Stimulated activated CD8-positive, alpha-beta memory T cell treated with anti-CD3 and anti-CD28 coated beads, Interleukin-15, amount 100 ng/mL, for 48 hours (primary cell): ENCODE results near the gene HS6ST2.

Experiments used
- DNase-seq, 2 donors: peaks; one replicate each; pipeline ENCODE4 v3.0.0-alpha.2; 2020; ENCODE audit warnings: low read depth in 2 of 2

HS6ST2 gene

DNA sequence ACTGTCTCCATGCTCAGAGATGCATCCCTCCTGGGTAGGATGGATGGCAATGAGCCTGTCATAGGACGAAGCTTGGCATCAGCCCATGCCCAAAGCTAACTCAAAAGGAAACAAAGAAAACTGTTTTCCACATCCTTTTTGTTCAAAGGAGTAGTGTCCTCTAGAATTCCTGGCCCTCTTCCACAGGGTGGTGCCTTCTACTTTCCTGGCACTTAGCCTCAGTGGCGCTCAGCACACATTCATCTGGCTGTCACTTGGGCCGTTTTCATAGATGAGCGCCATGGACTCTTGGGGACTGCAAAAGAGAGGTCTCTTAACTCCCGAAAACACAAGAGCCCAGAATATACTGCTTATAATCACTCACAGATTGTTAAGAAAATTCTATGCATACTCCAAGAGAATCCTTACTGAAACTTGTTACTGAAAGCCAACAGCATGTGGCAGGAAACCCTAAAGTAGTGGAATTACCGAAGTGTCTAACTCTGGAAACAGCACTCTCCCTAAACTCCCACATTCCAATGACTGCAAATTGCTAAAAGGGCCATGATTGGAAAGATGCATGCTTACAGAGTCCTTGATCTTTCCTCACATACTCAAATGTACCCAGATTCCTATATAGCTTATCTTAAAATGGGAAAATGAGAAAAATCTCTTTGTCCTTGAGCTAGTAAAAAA lies 110.0 kb downstream of the HS6ST2 start:
- no peak for DNase-seq

- no peak for DNase-seq
Measured at GRCh38 chrX:132843363-132843762, 115.1 kb downstream of the HS6ST2 start.

DNA sequence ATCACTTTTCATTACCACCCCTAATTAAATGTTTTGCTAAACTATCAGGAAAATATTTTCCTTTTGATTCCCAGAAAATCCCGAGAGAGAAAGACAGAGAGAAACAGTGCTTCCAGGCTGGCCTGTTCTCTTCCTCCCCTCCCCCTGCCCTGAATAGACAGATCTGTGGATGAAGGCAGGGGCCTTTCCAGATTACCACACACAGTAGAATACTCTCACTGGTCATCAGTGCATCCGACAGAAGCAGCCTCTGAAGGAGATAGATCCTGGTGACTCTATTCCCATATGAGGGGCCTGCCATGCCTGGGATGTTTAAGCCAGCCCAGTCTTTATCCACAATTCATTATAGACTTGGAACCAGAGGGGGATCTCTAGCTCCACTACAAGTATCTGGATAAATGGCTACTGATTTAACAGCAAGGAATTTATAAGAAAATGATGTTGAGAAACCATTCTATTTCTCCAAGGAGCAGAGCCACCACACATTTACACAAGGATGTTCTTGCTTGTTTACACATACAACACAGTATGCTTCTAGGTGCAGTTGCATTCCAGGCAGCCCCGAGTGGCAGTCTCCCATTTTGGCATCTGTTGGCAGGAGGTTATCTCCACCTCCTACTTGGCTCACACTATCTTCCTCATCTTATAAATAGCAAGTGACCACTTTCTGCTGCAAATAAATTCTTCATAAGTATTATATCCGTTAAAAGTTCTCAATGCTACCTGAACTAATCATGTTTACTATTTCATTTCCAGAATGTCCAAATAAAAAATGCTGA lies 115.8 kb downstream of the HS6ST2 start:
- DNase-seq, result no peak

GRCh38 chrX:132837967-132838366 lies 120.5 kb downstream of the HS6ST2 start:
- DNase-seq, result no peak

- DNase-seq, result no peak
Measured at GRCh38 chrX:132837126-132837525, 121.3 kb downstream of the HS6ST2 start.

DNA sequence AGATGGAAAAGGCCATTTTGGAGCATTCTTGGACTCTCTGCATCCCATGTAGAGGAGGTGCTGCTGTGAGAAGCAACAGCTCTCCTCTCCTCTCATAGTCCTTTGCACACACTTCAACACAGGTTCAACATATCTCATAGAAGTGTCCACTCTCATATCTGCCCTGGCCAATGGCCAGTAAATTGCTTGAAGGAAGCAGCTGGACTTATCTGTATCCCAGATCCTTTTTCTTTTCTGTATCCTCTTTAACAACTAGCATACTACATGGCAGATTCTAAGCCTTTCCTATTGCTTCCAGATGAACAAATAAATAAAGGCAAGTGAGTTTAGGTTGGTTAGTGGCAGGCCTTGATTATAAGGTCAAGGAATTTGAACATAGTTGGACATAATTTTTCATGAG lies 122.0 kb downstream of the HS6ST2 start:
- DNase-seq, result no peak

- DNase-seq, result no peak
Measured at GRCh38 chrX:132834741-132835140, 123.7 kb downstream of the HS6ST2 start.

GRCh38 chrX:132834109-132834508 lies 124.3 kb downstream of the HS6ST2 start:
- no peak for DNase-seq

- DNase-seq, result no peak
Measured at GRCh38 chrX:132833373-132833772, 125.1 kb downstream of the HS6ST2 start.

DNA sequence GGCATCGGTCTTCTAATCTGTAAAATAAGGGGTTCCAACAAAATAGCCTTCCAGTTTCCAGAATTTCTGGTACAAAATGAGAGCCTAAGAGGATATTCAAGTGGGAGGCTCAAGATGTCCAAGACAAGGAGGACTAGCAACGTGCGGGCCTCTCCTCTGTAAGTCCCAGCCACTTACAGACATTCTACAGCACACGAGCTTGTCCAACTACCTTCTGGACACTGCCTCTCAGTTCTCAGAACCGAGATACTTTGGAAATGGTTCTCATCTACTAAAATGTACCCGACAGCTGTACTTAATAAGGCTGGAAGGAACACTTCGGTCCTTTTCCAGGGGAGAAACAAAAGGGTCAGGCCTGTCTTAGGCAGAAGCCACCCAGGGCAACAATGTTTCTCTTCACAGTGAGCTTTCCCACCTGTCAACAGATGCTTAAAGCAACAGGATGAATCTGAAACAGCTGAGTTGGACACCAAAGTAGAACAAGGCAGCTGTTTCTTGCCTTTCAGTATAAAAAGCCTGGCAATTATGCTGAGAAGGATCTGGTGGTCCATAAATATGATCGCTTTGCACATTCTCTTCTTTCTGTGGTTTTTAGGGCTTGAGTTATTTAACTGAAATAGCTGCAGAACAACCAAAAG lies 127.0 kb downstream of the HS6ST2 start:
- no peak for DNase-seq

GRCh38 chrX:132822634-132823012 lies 135.8 kb downstream of the HS6ST2 start:
- no peak for DNase-seq

DNA sequence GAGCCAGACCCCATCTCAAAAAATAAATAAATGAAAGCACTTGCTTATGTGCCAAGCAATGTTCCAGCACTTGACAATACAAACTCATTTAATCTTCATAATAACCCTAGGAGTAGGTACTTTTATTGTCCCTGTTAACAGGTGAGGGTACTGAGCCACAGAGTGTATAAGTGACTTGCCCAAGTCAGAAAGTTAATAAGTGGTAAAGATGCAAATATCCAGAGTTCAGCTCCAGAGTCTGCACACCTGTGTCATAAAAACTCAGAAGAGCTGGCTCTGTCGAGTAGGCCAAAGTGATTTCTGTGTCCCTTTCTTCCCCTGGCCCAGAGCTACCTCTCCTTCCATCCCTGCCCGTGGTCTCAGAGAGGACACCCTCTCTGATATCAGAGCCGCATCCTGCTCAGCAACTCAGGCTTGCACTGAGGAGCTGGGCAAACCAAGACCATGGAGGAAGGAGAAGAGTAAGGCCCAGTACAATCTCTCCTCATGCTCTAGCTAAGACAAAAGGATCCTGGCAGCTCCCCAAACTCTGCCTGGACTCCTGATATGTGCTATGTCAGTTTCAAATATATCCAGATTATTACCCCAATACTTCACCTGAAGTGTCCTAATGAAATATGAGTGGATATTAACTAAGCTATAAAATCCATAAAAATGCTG lies 136.3 kb downstream of the HS6ST2 start:
- no peak for DNase-seq

GRCh38 chrX:132820675-132821074 lies 137.8 kb downstream of the HS6ST2 start:
- no peak for DNase-seq

DNA sequence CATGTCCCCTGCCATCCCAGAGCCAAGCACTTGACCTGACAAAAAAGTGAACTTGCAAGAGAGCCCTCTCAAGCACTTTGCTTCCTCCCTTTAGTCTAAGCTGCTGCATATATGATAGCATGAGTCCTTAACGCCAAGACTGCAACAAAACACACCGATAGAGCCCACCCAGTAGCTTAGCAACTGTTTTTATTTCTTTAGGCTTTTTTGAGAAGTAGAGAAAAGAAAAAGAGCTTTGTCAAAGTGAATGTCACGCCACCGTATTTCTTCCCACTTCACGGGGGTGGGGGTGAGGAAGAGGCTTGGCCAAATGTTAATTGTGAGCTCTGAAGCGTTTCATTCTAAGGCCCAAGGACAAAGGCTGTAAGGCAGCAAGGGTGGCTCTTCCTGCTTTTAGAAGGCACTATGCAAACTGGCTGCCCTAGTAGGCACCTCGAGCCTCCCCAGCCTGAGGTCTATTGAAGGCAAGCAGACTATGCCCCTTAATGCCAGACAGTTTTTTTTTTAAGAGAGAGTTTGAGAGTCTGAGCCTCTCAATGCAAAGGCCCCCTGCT lies 138.6 kb downstream of the HS6ST2 start:
- DNase-seq, result no peak

- DNase-seq, result no peak
Measured at GRCh38 chrX:132818638-132819037, 139.8 kb downstream of the HS6ST2 start.

DNA sequence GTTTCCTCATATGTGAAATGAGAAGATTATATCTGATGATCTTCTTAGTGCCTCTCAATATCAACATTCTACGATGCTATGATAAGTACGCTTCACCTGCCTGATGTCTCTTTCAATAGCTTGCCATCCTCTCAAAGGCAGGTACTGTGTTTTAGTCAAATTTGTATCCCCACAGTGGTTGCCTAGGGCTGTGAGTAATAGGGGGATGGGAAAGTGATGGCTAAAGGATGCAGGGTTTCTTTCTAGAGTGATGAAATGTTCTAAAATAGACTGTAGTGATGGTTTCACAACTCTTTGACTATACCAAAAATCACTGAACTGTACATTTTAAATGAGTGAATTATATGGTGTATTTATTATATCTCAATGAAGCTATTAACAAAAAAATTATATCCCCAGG lies 142.8 kb downstream of the HS6ST2 start:
- no peak for DNase-seq

DNA sequence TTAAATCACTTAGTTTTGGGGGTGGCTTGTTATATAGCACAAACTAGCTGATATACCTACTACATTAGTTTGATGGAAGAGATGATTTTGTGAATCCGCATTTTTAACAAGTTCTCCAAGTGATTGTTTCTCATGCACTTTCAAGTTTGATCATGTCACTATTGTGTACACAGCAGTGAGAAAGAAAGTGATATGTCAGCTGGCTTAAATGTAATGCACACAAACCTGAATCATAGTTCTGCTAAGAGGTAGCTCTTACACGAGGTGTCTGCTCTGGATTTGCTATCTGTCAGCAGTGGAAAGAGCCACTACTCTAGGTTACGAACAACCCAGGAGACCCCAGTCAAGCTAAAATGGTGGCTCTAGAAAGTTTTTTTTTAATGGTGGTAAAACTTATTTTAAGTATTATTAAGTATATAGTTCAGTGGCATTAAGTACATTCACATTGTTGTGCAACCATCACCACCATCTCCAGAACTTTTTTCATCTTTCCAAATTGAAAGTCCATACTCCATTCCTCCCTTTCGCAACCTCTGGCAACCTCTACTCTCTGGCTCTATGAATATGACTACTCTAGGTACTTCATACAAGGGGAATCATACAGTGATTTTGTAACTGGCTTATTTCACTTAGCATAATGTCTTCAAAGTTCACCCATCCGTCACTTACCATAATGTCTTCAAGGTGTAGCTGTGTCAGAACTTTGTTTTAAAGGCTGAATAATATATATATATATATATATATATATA lies 147.3 kb downstream of the HS6ST2 start:
- DNase-seq, result no peak

GRCh38 chrX:132810488-132810887 lies 147.9 kb downstream of the HS6ST2 start:
- no peak for DNase-seq

- DNase-seq, result no peak
Measured at GRCh38 chrX:132809581-132809980, 148.8 kb downstream of the HS6ST2 start.

- DNase-seq, result no peak
Measured at GRCh38 chrX:132807411-132808030, 150.9 kb downstream of the HS6ST2 start.

DNA sequence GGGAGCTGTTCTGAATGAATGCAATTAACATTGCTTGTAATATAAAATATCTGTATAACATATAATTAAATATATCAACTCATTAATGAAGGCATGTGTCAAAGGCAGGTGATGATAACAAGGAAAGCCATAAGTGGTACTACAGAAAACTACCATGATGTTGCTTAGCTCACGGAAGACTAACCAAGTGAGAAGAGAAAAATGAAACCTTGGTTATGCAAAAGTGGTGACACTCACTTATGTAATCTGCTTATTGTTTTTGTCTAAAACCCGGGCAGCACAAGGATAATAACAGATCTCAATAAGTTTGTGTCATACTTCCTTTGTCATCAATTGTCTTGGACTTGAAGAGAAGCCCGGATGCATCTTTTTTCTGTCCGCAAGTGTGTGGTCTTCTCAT lies 156.4 kb downstream of the HS6ST2 start:
- no peak for DNase-seq
